Hypothalamus (tissue), 51 donors: Measurements from ENCODE around the gene MDM1.

Source experiments
- DNase-seq, 51 donors: peaks; one replicate each; lab custom pipeline; 2025; lab: John Stamatoyannopoulos, UW

MDM1 gene

DNA sequence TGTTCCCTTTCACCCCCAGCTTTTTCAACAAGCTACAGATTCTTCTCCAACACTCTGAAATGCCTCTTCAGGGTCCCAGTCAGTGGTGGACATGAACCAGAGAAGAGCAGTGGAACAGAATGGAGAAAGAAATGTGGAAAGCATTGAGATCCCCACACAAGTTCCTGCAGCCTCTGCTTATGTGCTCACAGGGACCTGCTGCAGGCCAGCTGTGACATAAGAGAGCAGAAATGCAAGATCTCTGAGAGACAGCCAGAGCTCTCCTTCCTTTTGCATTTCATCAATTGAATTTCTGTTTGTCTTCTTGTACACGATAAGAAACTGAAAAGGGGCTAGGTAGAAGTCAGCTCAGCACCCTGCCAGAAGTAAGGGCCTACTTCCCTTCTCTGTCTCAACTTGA is 6.2 kb downstream of the MDM1 start:
- no peak for DNase-seq

DNA sequence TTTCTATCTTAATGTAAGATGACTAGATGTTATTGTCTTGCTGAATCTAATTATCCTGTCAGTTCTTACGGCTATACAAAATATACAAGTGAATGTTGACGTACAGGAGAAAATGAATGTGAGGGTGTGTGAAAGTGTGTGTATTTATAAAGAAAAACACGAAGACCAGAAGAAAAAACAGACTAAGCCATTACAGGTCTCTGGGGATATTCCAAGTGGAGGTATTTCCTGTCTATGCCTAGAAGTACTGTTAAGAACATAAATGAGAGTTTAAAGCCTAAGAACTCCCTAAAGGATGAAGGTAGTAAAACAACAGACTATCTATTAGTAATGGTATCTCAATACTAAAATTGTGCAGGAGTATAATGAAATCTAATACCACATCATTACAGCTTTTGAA is 7.6 kb downstream of the MDM1 start:
- DNase-seq, result no peak

DNA sequence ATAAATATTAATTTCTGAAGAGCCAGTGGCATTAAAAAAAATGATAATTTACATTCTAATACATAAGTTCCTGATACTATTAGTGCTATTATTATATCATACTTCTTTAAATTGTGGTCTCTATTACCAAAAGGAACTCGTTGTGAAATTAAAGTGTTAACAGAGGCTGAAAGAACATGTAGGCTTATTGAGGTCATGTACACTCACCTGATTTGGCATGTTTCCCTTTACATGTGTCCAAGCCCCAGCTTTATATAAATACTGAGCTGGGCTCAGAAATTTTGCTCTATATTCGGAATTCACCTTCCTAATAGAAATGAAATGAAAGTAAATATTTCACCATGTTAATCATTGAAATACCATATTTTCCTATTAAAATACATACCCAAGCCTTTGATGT is 11.0 kb downstream of the MDM1 start:
- DNase-seq, result no peak

DNA sequence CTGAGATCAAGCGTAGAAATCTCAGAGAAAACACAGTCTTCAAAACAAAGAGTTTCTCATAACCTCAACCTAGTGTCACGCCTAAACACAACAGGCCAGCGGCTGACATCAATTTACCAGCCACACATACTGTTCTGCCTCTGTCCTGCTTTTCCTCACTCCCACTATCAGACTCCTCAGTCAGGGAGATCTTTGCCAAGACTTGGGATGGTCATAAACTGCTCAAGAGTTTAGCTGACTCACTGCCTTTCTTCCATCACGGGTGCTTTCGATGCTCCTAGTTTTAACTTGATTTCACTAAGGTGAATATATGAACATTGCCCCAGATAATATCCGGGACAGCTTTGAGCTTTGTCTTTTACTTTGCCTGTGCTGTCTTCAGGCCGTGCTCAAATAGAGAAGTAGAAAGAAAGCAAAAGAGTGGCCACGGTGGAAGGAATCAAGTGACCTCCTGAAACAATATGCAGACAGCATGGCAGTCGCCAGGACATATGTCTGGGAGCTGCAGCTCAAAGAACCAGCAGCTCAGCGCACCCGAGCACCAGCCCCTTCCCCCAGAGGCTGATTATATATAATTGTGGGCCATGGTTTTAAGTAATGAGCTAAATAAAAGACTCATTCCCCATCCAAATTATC is 12.1 kb downstream of the MDM1 start:
- peak in 1 of 51 donors; percentile 6 for DNase-seq

DNA sequence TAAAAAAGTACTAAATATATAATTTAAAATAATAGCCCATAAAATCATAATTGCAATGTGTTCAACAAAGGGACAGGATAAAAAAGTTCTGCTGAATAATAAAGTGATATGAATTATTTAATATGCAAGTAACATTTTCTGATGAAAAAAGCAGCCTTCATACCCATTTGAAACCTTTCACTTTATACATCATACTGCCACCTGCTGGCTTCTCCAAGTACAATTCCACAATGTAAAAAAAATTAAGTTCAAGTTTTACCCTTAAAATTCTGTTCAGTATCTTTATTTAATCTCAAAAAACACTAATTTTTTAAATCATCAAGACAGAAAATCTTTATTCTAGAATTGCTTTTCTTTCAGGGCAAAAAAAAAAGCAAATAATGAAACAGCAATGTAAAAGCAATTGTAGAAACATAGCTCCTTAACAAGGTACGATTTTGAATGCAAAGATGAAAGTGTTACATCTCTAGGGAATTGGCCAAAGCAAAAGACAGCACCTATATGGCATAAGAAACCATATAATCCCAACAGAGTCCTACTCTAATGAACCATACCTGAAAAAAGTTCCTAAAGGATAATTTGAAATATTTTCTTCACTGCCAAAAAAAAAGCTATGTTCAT is 15.0 kb downstream of the MDM1 start:
- DNase-seq, result peak in 4 of 51 donors; percentile 5 to 33 (median 15)

DNA sequence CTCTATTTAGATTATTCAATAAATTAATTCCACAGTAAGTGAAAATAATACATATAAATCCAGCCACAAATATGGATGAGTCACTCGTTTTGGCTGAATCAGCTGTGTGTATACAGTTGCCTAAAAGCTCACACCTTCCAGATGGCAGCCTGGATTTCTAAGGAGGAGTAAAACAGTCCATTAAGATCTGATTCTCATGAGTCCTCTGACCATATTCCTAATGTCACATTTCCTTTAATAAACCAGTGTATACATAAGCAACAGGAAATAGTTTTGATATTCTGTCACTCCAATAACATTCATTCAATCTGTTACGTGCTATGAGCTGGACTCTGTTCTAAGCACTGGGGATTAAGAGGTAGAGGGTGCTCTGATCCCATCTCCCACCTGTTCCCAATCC is 21.8 kb downstream of the MDM1 start:
- DNase-seq, result no peak

DNA sequence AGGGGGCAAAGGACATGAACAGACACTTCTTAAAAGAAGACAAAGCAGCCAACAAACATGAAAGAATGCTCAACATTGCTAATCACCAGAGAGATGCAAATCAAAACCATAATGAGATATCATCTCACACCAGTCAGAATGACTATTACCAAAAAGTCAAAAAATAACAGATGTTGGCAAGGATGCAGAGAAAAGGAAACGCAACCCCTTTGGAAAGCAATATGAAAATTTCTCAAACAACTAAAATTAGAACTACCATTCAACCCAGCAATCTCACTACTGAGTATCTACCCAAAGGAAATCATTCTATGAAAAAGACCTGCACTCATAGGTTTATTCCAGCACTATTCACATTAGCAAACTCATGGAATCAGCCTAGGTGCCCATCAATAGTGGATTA is 25.6 kb downstream of the MDM1 start:
- DNase-seq, result no peak

DNA sequence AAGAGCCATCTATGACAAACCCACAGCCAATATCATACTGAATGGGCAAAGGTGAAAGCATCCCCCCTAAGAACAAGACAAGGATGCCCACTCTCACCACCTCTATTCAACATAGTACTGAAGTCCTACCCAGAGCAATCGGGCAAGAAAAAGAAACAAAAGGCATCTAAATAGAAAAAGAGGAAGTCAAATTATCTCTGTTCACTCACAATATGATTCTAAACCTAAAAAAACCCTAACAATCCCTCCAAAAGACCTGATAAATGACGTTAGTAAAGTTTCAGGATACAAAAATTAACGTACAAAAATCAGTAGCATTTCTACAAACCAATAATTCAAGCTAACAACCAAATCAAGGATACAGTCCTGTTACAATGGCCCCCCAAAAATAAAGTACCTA is 26.9 kb downstream of the MDM1 start:
- DNase-seq, result no peak

DNA sequence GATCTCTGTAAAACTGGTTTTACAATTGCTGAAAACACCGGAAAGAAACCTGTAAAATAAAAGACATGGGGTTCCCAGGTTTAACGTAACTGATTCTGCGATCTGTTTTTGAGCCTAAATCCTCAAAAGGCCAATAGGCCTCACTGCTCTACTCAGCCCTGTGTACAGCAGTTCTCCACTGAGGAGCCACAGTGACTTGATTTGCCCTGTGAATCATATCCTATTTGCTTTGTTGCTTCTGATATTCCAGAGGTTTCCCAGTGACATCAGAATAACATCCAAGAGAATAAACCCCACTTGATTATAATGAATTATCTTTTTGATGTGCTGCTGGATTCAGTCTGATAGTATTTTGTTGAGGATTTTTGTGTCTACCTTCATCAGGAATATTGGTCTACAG is 27.5 kb downstream of the MDM1 start:
- no peak for DNase-seq

DNA sequence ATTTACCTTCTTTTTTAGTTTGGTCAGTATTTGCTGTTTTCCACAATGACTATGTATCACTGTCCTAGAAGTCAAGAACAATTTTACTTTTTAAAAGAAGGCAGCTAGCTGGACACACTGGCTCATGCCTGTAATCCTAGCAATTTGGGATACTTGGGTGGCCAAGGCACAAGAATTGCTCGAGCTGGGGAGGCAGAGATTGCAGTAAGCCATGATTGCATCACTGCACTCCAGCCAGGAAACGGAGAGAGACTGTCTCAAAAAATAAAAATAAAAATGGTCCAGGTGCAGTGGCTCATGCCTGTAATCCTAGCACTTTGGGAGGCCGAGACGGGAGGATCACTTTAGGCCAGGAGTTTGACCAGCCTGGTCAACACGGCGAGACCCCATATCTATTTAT is 28.3 kb downstream of the MDM1 start:
- no peak for DNase-seq

DNA sequence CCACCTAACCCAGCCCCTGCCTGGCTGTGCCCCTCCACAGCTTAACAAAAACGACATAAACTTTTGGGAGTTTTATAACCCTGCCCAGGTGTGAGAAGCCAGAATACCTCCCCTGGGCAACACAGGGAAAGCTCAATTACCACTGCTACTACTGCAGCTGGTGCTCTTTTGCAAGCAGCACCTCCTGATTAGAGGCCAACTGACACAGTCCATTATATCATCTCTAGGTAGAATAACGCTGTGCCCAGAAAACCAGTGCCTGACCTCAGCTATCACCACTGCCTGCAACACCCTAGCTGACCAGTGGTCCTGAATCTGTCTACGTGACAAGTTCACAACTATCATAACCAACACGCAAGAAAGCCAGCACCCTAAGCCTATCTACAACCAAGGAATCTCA is 34.2 kb downstream of the MDM1 start:
- no peak for DNase-seq

DNA sequence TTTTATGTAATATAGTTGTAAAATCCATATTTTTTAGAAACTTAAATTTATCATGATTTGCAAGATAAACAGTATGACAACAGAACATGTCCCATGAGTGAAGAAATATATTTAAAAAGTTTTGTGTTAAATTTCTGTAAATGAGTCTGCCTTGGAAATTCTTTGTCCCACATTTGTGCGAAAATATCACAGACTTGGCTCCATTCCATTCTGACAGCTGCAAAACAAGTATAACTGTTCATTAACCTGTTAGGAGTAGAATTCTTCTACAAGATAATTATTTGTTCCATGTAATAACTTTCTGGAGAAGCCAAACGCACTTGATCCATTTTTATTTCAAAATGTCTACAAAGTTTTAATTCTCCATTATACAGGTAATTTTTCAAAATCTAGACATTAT is 37.9 kb downstream of the MDM1 start:
- no peak for DNase-seq

DNA sequence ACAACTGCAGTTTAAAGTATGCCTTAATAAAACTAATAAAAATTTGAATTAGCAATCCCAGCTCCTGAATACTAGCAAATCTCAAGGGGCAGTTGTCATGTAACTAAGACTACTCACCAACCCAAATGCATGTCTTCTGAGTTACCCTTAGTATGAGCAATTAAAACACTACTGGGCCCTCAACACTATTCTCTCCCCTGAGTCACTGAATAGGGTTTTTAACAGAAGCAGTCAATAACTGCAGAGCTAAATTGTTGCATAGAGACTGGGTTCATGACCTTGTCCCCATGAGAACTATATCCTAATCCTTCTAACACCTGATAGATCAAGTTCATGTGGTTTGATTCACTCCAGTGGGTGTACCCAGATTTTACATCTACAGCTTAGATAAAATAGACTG is 38.8 kb downstream of the MDM1 start:
- no peak for DNase-seq

DNA sequence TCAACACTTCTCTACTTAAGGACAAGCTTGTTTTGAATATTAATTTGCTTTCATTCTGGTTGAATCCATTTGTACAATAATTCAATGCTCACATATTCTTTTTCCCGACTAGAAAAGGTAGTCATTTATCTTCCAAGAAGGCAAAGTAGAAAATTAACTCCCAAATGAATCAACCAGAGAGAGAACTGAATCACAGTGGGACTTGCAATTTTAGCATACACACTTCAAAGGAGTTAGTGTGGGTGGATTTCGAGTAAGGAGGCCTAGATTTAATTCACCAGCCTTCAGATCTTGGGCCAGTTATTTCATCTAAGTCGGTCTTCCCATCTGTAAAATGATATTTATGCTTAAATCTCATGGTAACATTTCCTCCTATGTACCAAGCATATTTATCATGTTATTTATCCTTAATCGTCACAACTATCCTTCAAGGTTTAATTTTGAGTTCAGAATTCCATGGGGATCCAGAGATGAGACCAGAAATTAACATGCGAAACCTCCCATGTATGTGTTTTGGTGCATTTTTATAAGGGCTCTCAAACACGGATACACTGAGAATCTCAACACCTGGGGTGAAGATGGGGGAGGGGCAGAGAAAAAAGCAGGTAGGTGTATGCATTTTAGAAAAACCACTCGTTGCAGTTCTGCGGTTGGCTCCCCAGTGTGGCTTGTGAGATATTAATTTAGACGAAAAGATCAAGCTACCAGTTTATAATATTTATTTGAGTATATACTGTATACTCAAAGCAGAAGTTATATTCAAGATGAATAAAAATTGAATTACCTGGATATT is 39.8 kb downstream of the MDM1 start:
- DNase-seq, result peak in 1 of 51 donors; percentile 22

DNA sequence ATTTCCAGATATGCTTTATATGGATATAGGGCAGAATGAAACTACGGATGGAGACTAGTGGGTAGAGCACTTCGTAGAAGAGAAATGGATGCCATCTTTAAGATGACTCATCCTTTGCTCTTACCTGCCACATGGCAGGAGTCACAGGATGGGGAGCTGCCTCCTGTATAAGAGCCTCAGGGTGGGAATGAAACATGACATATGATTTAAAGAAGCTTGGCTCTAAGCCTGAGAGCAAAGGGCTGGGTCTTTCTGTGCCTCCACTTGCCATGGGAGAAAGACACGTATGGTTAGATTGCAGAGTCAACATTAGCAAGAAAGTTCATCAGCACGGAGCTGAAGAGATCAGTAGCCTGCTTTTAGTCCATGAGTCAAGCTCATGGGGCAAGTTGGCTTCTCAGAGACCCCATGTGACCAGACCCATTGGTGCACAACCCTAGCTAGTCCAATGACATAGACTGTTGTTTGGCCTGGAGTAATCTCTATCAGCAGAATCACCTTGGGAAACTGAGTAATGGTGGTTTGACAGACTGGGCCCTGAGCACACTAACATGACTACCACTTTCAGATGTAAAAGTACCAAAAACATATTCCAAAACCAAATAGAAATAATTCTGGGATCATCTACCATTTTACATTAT is 40.6 kb downstream of the MDM1 start:
- DNase-seq, result no peak

DNA sequence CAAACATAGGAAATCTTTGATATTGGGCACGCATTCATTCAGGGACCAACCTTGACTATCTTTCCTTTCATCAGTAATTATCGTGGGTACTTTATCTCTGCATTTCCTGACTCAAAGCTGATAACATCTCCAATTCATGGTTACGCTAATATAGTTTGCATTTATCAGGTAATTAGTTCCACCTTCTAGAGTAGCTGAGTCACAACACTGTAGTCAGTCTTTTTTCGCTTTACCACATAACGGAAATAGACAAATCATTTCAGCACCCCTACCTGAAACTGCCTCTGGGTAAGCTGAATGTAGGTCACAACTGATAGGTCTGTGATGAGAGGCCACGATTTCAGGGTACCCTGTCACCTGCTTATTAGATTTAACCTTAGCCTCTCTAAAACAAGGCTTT is 42.0 kb downstream of the MDM1 start:
- no peak for DNase-seq

DNA sequence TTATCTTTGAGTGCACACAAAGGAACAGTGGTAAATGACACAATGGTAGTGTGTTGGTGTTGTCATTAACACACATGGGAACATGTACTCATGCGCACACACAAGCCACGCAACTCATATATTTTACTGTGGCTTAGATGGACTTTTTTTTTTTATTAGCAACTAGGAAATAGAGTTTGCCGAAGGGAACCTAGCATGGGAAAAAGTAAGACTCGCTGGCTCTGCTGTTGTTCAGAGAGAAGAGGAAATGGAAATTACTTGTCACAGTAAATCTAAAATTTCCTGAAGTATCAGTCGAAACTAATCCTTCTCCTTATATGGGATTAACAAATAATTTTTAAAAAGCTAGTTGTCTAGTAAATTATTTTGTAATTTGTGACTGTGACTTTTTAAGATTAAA is 45.1 kb downstream of the MDM1 start:
- DNase-seq, result no peak

DNA sequence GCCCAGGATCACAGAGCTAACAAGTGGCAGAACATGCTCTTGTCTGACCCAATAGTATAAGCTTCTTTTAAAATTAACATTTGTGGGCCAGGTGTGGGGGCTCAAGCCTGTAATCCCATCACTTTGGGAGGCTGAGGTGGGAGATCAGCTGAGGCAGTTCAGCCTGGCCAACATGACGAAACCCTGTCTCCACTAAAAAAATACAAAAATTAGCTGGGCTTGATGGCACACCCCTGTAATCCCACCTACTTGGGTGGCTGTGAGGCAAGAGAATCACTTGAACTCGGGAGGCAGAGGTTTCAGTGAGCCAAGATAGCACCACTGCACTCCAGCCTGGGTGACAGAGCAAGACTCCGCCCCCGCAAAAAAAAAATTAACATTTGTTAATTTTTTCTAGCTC is 45.8 kb downstream of the MDM1 start:
- no peak for DNase-seq

DNA sequence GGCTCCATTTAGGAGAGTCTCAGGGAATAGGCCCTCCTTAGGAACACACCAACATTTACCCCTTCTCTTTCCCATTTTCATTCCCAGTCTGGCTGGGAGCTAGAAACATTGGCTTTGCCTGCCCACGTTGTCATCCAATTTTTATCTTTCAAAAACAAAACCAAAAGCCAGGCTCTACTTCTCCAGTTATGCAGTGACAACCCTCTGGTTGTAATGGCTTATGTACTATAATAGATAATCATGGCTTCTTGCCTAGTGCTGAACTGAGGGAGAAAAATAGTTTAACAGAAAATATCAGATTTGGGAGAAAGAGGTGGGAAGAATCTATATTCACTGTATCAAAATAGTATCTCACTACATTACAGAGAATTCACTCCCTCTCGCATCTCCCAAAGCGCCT is 46.6 kb downstream of the MDM1 start:
- DNase-seq, result no peak

DNA sequence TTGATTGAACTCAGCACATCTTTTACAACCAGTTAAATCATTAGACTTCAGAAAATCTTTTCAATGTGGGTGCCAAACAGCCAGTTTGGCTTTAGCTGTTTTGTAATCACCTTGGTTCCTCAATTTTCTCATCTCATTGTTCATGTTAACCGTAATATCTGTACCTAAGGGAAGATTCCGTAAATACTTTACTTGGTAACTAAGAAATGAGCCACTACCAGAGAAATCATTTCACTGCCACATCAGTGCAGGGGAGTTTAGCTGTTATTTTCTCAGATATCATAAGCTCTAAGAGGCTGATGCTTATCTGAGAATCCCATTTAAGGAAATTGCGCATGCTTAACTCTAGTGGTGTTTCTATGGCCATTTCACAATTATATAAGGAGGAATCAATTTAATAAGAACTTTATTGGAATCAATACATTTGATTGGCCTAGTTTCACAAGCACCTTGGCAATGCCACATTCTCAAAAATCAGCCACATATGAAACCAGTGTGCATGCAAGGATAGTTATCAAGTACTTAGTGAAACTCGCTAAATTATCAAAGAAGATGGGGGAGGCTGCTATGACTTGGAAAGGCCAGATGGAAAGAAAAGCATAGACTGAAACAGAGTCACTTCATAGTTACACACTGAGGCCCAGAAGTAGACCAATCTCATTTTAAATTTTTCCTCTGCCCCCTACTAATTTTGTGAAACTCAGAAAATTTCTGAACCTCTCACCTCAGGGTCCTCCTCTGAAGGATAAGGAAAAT is 50.7 kb downstream of the MDM1 start:
- no peak for DNase-seq

DNA sequence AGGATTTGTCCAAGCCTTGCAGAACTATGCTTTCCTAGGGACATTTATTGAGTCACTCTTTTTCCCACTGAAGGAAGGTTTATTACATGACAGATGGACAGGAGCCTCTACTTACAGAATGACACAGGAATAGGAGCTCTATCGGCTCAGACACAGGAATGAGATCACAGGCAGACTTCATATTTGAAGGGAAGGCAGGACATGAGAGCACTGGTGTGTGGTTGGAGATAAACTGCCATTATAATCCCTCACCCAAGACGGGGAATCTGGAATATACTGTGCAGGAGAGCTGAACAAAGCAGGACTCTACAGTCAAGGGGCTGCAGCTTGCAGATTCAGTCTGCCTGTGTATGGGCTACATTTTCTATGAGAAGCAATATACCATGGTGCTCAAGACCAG is 51.9 kb downstream of the MDM1 start:
- no peak for DNase-seq
